Left lung (tissue), 10 donors: ENCODE data around the gene INPP5D. TPM values are rescaled to one million over a fixed set of nuclear protein-coding genes. Genes with fewer than 3 reads are reported as not detected.

Source experiments
- ATAC-seq: fragments of 200-7000 bp; cut with Tn5 transposase; one replicate; pipeline ENCODE4 v1.9.1; 2020; ENCODE audit warnings: moderate library complexity
- DNase-seq, 4 donors: peaks; one replicate each; pipeline ENCODE4 v3.0.0-alpha.2; 2013 to 2020
- H3K27ac ChIP-seq, 2 donors: fragments of 200-600 bp; sonication (generic) in 1 of 2; one replicate each; pipeline versions ENCODE4 v1.5.0 to v1.8.0; 2020 to 2021
- H3K27me3 ChIP-seq, 2 donors: fragments of 200-600 bp; sonication (generic) in 1 of 2; one replicate each; pipeline versions ENCODE4 v1.5.0 to v1.8.0; 2020 to 2021
- H3K36me3 ChIP-seq, 2 donors: fragments of 200-600 bp; sonication (generic) in 1 of 2; one replicate each; pipeline versions ENCODE4 v1.5.0 to v1.8.0; 2020 to 2021
- H3K4me1 ChIP-seq, 2 donors: fragments of 200-600 bp; one replicate each; pipeline ENCODE4 v1.8.0; 2021
- H3K4me3 ChIP-seq, 2 donors: fragments of 200-600 bp; sonication (generic) in 1 of 2; one replicate each; pipeline versions ENCODE4 v1.5.0 to v1.8.0; 2020 to 2021; ENCODE audit warnings: mild to moderate bottlenecking in 1 of 2
- H3K9me3 ChIP-seq, 2 donors: fragments of 200-600 bp; sonication (generic) in 1 of 2; one replicate each; pipeline versions ENCODE4 v1.5.0 to v1.8.0; 2020 to 2021
- CTCF ChIP-seq, 2 donors: fragments of 200-600 bp; sonication (generic) in 1 of 2; IDR thresholded peaks; one replicate each; pipeline versions ENCODE4 v1.5.0 to v1.8.0; 2021; ENCODE audit warnings: antibody characterized with exemption in 2 of 2
- intact Hi-C, 2 donors: fragments of 100-400 bp; cut with DNase I; formaldehyde crosslinking; loops; one replicate each; pipeline versions ENCODE4 v1.11.2 to v1.14.2; 2022
- polyA plus RNA-seq, 6 donors: library from polyadenylated mRNA; unstranded; fragments of 120-200 nt; gene quantifications; one replicate each; pipeline ENCODE4 v1.2.1, GENCODE V29; 2013; ENCODE audit not compliant: insufficient read length in 6 of 6
- total RNA-seq, 2 donors: library from RNA; stranded (reverse); fragmentation: NEBNext Ultra II Directional; extraction: Animal tissue kit (Norgen Biotek cat#: 25700); gene quantifications; one replicate each; pipeline ENCODE4 v1.2.1, GENCODE V29; 2021
- donor health status: DM: no; HTN: yes; CAD: no.
- donor health status: DM: no; HTN: no; CAD: no.

Gene INPP5D
- total and polyA plus RNA-seq, 8 donors, result 10.8 to 40.5 (median 15.0) TPM

DNA sequence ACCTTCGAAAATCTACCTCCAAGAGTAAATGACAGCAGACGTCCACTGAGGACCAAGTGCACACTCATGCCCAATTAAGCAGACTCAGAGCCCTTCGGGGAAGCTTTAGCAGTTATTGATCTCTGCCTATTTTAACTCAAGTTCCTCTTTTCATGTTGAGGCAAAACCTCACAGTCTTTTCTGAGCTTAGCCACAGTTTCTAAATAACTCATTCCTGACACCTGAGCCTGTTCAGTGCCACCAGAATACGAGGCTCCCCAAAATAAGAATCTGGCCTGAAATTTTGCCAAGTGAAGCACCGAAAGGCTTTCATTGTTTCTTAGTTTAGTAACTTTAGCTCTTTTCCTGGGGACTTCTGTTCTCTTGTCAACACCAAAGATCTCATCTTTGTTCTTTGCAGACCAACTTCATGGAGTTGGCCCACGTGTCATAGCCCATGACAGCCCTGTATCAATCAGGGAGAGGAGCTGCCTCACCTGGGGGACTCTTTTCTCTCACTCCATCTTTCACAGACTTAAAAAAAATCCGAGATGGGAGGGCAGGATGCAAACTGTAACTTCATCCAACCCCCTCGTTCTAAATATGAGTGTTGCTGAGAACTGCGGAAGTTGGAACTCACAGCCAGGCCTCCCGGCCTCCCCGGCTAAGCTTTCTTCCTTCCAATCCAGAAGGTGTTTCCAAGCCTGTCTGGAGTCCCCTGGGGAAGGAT is 22.2 kb downstream of the INPP5D start:
- intact Hi-C loops, result no loop called here
- Histone ChIP-seq H3K27me3 (no peaks in the 10 kb centered on the region), H3K4me1 (peaks cover 11 to 95% of the 10 kb centered on the region in 2 donors)

DNA sequence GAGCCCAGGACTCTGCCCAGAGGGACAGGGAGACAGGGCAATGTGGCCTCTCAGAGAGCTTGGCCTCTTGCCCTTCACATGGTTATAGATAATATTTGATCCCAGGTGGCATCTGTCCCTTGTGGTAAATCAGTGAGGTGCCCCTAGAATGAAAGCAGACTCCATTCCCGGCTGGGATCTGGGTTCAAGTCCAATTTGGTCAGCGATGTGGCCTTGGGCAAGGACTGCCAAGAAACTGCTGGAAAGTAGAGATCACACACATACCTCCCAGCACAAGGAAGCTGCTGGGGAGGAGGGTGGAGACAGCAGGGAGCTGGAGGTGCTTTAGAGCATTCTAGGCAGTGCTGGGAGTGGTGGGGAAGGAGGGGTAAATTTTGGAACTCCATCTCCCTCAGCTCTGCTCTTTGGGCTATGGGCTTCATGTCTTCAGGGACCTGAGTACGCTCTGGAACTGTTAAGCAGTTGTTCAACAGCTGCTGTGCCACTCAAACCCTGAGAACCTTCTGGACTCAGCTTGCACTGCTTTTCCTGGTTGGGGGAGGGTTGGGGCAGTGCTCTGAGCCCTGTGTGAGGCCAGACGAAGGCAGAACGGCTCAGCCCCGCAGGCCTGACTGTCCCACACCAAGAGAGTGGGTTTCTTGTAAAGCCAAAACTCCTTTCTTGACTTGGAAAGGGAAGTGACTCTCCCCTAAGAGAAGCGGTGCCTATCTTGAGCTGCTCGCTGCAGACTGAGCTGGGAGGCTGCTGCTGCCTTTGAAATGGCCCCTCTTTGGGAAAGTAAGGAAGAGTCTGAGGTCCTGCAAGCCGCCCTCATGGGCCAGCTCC is 23.0 kb downstream of the INPP5D start:
- no peaks in the 10 kb centered on the region for H3K27me3 ChIP-seq
- ATAC-seq, result no peak
- H3K4me3 ChIP-seq, result peak overlapping the region in 1 of 2 donors; percentile 6
- H3K27ac ChIP-seq, result peak overlapping the region; percentile 83 to 96
- no peak for TF ChIP-seq CTCF (IDR thresholded peaks at IDR 0.05)
- intact Hi-C loops, result no loop called here
- peaks cover 11 to 99% of the 10 kb centered on the region in 2 donors for H3K4me1 ChIP-seq
- peaks cover 0 to 6% of the 10 kb centered on the region in 2 donors for H3K36me3 ChIP-seq
- DNase-seq, result no peak
- H3K9me3 ChIP-seq, result no peaks in the 10 kb centered on the region

More for the DNA sequence above, 22.2 kb downstream of the INPP5D start:
- peaks cover 0 to 6% of the 10 kb centered on the region in 2 donors for H3K36me3 ChIP-seq
- DNase-seq, result no peak
- H3K4me3 ChIP-seq, result no peak overlapping the region
- no peak for TF ChIP-seq CTCF (IDR thresholded peaks at IDR 0.05)
- no peak for ATAC-seq
- H3K27ac ChIP-seq, result peak overlapping the region; percentile 83 to 96
- H3K9me3 ChIP-seq, result no peaks in the 10 kb centered on the region

- TF ChIP-seq CTCF (IDR thresholded peaks at IDR 0.05), result no peak
- no peak for ATAC-seq
- Histone ChIP-seq H3K27ac (peak overlapping the region; percentile 83 to 96), H3K36me3 (peaks cover 0 to 6% of the 10 kb centered on the region in 2 donors), H3K4me1 (peaks cover 11 to 100% of the 10 kb centered on the region in 2 donors), H3K4me3 (peak overlapping the region in 1 of 2 donors; percentile 6), H3K9me3 (no peaks in the 10 kb centered on the region), H3K27me3 (no peaks in the 10 kb centered on the region)
- DNase-seq, result no peak
- intact Hi-C loops, result no loop called here
These were observed 23.6 kb downstream of the INPP5D start for GRCh38 chr2:233083782-233084181.

DNA sequence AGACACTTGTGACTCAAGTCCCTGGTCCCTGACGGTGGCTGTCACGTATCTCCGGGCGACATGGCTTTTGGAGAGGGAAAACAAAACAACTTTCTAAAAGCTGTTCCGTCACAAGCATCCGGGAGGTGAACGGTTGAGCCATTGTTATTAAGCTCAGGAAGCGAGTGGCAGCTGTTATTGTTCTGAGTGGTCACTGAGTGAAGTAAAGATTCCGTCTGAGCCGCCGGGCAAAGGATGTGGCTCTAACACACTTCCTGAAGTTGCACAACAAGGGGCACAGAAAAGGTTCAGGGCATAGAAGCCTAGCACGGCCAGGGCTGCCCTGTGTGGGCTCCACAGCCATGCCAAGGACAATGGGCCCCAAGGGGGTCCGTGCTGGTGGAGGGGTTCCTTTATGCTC is 24.3 kb downstream of the INPP5D start:
- Histone ChIP-seq H3K36me3 (peaks cover 0 to 4% of the 10 kb centered on the region in 2 donors), H3K27ac (peak overlapping the region; percentile 83 to 96), H3K27me3 (no peaks in the 10 kb centered on the region), H3K9me3 (no peaks in the 10 kb centered on the region), H3K4me3 (peak overlapping the region in 1 of 2 donors; percentile 6), H3K4me1 (peaks cover 11 to 94% of the 10 kb centered on the region in 2 donors)
- intact Hi-C loops, result no loop called here
- DNase-seq, result peak in 3 of 4 donors; percentile 17 to 65 (median 46)
- peak; percentile 71 for ATAC-seq
- TF ChIP-seq CTCF (IDR thresholded peaks at IDR 0.05), result no peak
